ENCODE results near the gene GARS1. TPM values are rescaled to one million over a fixed set of nuclear protein-coding genes. Genes with fewer than 3 reads are reported as not detected.
A peak's percentile ranks its signal among the peaks of the same experiment; 100 is the strongest.
"Not testable (repeated sequence)": the region's sequence is repeated elsewhere in the genome, so short reads cannot be mapped to it uniquely, and the experiment has no call there.

GARS1 gene
- total RNA-seq, result 63.0 and 75.0 TPM in 2 replicates

GRCh38 chr7:30594540-30595435 lies at the start of gene GARS1:
TSS of gene GARS1 (plus strand) at chr7:30594878. CDS start at chr7:30594922, 44 bp downstream.
- DNase-seq (ENCODE audit: low read depth in 2 of 2), result peak; percentile 95

GRCh38 chr7:30545791-30546555 lies 48.7 kb upstream of the GARS1 start:
- DNase-seq (ENCODE audit: low read depth in 2 of 2), result peak in 1 of 2 donors; percentile 24

GRCh38 chr7:30546596-30546995 lies 48.1 kb upstream of the GARS1 start:
- DNase-seq (ENCODE audit: low read depth in 2 of 2), result no peak

DNA sequence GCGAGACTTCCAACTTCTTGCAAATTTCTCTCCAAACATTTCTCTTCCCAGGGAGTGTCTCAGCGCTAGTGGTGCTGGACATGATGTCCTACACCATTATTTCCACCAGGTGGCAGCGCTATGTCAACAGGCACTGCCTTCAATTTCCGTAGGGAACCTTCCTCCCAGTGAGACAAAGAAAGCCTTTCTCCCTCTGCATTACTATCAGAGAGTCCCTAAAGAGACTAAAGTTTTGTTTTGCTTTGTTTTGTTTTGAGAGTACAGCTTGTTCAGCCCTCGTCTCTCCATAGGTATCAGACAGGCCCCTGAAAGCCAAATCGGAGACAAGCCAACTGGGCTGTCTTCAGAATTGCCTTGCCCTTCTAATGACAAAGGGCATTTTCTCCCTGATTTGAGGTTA lies 45.8 kb upstream of the GARS1 start:
- peak; percentile 83 for DNase-seq (ENCODE audit: low read depth in 2 of 2)

- peak; percentile 69 to 84 for DNase-seq (ENCODE audit: low read depth in 2 of 2)
Observed at GRCh38 chr7:30549931-30550493, 44.7 kb upstream of the GARS1 start.

DNA sequence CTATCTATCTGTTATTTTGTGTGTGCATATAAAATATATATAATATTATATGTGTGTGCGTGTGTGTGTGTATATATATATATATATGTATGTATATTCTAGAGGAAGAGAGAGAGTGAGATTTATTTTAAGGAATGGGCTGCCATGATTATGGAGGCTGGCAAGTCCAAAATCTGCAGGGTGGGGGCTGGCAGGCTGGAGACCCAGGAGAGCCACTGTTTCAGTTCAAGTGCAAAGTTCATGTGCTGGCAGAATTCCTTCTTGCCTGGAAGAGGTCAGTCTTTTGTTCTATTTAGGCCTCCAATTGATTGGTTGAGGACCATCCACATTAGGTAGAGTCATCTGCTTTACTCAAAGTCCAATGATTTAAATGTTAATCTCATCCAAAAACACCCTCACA lies 42.3 kb upstream of the GARS1 start:
- DNase-seq (ENCODE audit: low read depth in 2 of 2), result no peak

DNA sequence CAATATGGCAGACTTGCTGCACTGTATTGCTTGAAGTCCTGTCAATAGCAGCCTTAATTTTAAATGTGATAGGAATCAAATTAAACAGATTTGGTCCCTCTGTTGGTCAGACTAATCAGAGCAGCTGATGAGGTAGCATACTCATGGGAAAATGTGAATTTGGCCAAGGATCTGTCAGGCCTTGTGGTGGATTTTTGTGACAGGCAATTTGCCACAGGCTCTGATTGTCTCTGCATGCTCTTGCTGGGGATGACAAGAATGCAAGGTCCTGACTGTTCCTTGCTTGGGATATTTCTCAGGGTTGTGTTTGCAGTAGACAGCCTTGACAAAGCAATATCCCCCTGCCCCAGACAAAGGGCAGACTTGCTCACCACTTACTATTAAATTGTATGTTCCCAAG lies 41.5 kb upstream of the GARS1 start:
- no peak for DNase-seq (ENCODE audit: low read depth in 2 of 2)

DNA sequence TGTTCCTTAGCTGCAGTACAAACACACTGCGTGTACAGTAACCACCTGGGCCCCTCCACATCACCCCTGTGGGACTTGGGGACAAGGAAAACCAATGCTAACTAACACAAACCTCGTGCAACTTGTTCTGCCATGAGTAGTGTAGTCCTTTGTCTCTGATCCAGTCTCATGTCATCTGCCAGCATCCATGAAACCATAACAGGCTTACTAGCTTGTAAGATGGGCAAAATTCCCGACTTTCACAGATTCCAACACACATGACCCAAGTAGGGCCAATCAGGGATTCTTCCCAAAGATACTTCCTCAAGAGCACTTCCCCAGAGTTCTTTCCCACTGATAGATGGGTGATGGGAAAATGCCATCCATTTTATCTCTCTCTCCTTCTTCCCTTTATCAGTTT lies 41.1 kb upstream of the GARS1 start:
- DNase-seq (ENCODE audit: low read depth in 2 of 2), result no peak

DNA sequence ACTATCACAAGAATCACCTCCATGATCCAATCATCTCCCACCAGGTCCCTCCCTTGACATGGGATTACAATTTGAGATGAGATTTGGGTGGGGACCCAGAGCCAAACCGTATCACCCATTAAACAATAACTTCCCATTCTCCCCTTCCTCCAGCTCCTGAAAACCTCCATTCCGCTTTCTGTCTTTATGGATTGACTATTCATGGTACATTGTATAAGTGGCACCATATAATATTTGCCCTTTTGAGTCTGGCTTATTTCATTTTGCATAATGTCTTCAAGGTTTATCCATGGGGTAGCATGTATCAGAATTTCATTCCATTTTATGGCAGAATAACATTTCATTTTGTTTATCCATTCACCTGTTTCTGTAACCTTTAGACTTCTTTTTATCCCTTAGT lies 39.2 kb upstream of the GARS1 start:
- no peak for DNase-seq (ENCODE audit: low read depth in 2 of 2)

- peak in 1 of 2 donors; percentile 44 for DNase-seq (ENCODE audit: low read depth in 2 of 2)
Observed at GRCh38 chr7:30556840-30557239, 37.8 kb upstream of the GARS1 start.

DNA sequence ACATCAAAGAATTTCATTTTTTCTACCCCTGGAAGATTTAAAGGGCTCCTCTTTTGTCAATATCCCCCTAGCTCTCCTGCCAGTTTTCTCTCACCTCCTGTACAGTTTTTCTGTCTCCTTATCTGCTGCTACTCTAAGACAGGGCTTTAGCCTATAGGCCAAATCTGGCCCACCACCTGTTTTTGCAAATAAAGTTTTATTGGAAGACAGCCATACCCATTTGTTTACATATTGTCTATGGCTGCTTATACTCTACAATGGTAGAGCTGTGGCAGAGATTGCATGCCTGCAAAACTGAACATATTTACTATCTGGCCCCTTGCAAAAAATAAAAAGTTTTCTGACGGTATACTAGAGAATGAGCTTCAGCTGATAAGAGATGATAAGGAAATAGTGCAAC lies 37.4 kb upstream of the GARS1 start:
- DNase-seq (ENCODE audit: low read depth in 2 of 2), result no peak

GRCh38 chr7:30559611-30560010 lies 35.1 kb upstream of the GARS1 start:
- DNase-seq (ENCODE audit: low read depth in 2 of 2), result peak; percentile 41 to 70

DNA sequence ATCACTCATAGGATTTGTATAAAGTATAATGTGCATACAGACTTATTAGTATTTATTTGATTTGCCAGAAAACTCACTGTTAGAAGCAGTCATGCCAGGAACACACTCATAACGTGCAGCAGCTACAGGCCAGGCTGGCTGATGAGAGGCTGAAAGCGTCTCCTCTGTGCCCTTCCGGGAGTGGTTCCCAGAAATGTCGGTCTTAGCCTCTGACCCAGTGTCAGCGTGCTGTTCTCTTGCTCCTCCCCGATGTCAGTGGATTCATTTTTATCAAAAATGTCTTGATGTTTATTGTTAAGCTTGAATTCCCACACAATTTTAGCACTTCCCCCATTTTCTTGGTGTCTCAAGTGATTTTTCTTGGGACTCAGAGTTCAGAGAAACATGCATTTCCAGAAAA lies 33.3 kb upstream of the GARS1 start:
- DNase-seq (ENCODE audit: low read depth in 2 of 2), result peak in 1 of 2 donors; percentile 15

GRCh38 chr7:30562498-30562897 lies 32.2 kb upstream of the GARS1 start:
- DNase-seq (ENCODE audit: low read depth in 2 of 2), result peak; percentile 70 to 93

- DNase-seq (ENCODE audit: low read depth in 2 of 2), result peak; percentile 79 to 90
Observed at GRCh38 chr7:30562909-30563308, 31.8 kb upstream of the GARS1 start.

GRCh38 chr7:30563326-30563942 lies 31.2 kb upstream of the GARS1 start:
- DNase-seq (ENCODE audit: low read depth in 2 of 2), result no peak

GRCh38 chr7:30564243-30564892 lies 30.3 kb upstream of the GARS1 start:
- peak; percentile 88 to 91 for DNase-seq (ENCODE audit: low read depth in 2 of 2)

GRCh38 chr7:30566596-30566995 lies 28.1 kb upstream of the GARS1 start:
- no peak for DNase-seq (ENCODE audit: low read depth in 2 of 2)

- no peak for DNase-seq (ENCODE audit: low read depth in 2 of 2)
Observed at GRCh38 chr7:30567081-30567480, 27.6 kb upstream of the GARS1 start.

DNA sequence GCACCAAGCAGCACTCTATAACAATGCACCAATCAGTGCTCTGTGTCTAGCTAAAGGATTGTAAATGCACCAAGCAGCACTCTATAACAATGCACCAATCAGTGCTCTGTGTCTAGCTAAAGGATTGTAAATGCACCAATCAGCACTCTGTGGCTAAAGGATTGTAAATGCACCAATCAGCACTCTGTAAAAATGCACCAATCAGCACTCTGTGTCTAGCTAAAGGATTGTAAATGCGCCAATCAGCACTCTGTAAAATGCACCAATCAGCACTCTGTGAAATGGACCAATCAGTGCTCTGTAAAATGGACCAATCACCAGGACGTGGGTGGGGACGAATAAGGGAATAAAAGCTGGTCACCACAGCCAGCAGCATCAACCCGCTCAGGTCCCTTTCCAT lies 24.4 kb upstream of the GARS1 start:
- DNase-seq (ENCODE audit: low read depth in 2 of 2), result not testable (repeated sequence)

GRCh38 chr7:30572212-30572841 lies 22.4 kb upstream of the GARS1 start:
- DNase-seq (ENCODE audit: low read depth in 2 of 2), result no peak

All from lung microvascular endothelial cell (primary cell).